ENCODE data around the gene TTC28.

DNA sequence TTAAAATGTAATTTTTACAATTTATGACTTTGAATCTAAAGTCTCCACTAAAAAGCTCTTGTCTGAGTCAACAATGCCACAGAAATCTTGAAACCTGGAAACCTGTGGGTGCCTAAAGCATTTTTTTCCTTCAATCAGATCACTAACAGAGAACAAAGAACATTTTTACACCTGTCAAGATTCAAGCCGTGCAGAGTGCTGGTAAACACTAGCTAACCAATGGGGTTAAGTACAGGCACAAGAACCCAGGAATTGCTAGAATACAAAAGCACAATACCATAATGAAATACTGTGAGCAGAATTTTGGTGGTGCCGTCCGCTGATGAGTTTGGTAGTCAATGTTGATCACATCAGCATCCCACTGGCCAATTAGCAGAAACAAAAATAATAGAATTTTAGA lies 380.3 kb downstream of the TTC28 start:
- TF ChIP-seq, protein P1, sequence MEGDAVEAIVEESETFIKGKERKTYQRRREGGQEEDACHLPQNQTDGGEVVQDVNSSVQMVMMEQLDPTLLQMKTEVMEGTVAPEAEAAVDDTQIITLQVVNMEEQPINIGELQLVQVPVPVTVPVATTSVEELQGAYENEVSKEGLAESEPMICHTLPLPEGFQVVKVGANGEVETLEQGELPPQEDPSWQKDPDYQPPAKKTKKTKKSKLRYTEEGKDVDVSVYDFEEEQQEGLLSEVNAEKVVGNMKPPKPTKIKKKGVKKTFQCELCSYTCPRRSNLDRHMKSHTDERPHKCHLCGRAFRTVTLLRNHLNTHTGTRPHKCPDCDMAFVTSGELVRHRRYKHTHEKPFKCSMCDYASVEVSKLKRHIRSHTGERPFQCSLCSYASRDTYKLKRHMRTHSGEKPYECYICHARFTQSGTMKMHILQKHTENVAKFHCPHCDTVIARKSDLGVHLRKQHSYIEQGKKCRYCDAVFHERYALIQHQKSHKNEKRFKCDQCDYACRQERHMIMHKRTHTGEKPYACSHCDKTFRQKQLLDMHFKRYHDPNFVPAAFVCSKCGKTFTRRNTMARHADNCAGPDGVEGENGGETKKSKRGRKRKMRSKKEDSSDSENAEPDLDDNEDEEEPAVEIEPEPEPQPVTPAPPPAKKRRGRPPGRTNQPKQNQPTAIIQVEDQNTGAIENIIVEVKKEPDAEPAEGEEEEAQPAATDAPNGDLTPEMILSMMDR (conservative IDR thresholded peaks at IDR 0.05 in 1 of 2, IDR thresholded peaks at IDR 0.05 in 1 of 2; ENCODE audit: low read depth in 1 of 2, low read length in 2 of 2) = no peak
- no peak for TF ChIP-seq EZH2 (IDR thresholded peaks at IDR 0.05; ENCODE audit: low read length, missing control alignments)
